ENCODE results near the gene SIPA1L3. TPM values are rescaled to one million over a fixed set of nuclear protein-coding genes. Genes with fewer than 3 reads are reported as not detected.
"Not testable (repeated sequence)": the region's sequence is repeated elsewhere in the genome, so short reads cannot be mapped to it uniquely, and the experiment has no call there.

The SIPA1L3 gene
- total RNA-seq, 6 donors from 2014 or later: 57.3 to 91.6 (median 69.4) TPM

GRCh38 chr19:38223617-38224013 lies 316.6 kb downstream of the SIPA1L3 start:
- Histone ChIP-seq H3K4me3 (peak overlapping the region in 3 of 4 donors; percentile 31 to 49 (median 44)), H3K4me1 (peaks cover 15 to 27% (median 16%) of the 10 kb centered on the region in 4 donors), H3K9me3 (no peaks in the 10 kb centered on the region), H3K27ac (no peak overlapping the region), H3K27me3 (peaks cover 5 to 49% (median 31%) of the 10 kb centered on the region in 4 donors), H3K36me3 (no peaks in the 10 kb centered on the region)
- no peak for DNase-seq
- no peak for ATAC-seq (ENCODE audit: low FRiP score in 2 of 2)
- no peak for TF ChIP-seq EP300 (IDR thresholded peaks at IDR 0.05)
- no peak for TF ChIP-seq POLR2AphosphoS5 (IDR thresholded peaks at IDR 0.05)
- no peak for TF ChIP-seq CTCF (IDR thresholded peaks at IDR 0.05)
- no peak for TF ChIP-seq POLR2A (IDR thresholded peaks at IDR 0.05)
- 14 to 27% methylated on average over 5 to 13 of the region's 13 CpGs for WGBS, 2 donors

GRCh38 chr19:38224014-38224862 lies 317.2 kb downstream of the SIPA1L3 start, which contains the start of gene DPF1:
TSS of gene DPF1 (minus strand) at chr19:38224222. CDS start at chr19:38224142, 80 bp downstream.
- ATAC-seq (ENCODE audit: low FRiP score in 2 of 2) (peak; percentile 12 to 64), DNase-seq (peak in 1 of 2 donors; percentile 91)
- WGBS, 2 donors: 5 to 7% methylated on average over 16 to 29 of the region's 61 CpGs
- H3K4me1 ChIP-seq: peaks cover 21 to 34% (median 22%) of the 10 kb centered on the region in 4 donors
- H3K9me3 ChIP-seq: no peaks in the 10 kb centered on the region
- peaks cover 5 to 55% (median 37%) of the 10 kb centered on the region in 4 donors for H3K27me3 ChIP-seq
- no peak within 1 kb of the TSS for H3K27ac ChIP-seq
- TF ChIP-seq POLR2A (IDR thresholded peaks at IDR 0.05): no peak
- no peak for TF ChIP-seq CTCF (IDR thresholded peaks at IDR 0.05)
- TF ChIP-seq EP300 (IDR thresholded peaks at IDR 0.05): no peak
- no peak for TF ChIP-seq POLR2AphosphoS5 (IDR thresholded peaks at IDR 0.05)
- H3K36me3 ChIP-seq: no peaks in the 10 kb centered on the region
- H3K4me3 ChIP-seq: peak within 1 kb of the TSS; percentile 2 to 49 (median 38)

GRCh38 chr19:38224863-38225218 lies 317.8 kb downstream of the SIPA1L3 start:
- ATAC-seq (ENCODE audit: low FRiP score in 2 of 2); H3K4me3 ChIP-seq; H3K27ac ChIP-seq; H3K9me3 ChIP-seq; H3K36me3 ChIP-seq; DNase-seq: not testable (repeated sequence)
- H3K27me3 ChIP-seq: peaks cover 5 to 60% (median 40%) of the 10 kb centered on the region in 4 donors
- WGBS, 2 donors: 82 to 87% methylated on average over 6 of the region's 6 CpGs
- H3K4me1 ChIP-seq: peaks cover 22 to 39% (median 24%) of the 10 kb centered on the region in 4 donors

GRCh38 chr19:38227287-38228004 lies 320.4 kb downstream of the SIPA1L3 start:
- ATAC-seq (ENCODE audit: low FRiP score in 2 of 2) (no peak), DNase-seq (no peak)
- no peak overlapping the region for H3K4me3 ChIP-seq
- peaks cover 5 to 55% (median 38%) of the 10 kb centered on the region in 4 donors for H3K27me3 ChIP-seq
- WGBS, 2 donors: 51 to 59% methylated on average over 9 to 11 of the region's 11 CpGs
- H3K36me3 ChIP-seq: no peaks in the 10 kb centered on the region
- H3K27ac ChIP-seq: no peak overlapping the region
- H3K4me1 ChIP-seq: peaks cover 22 to 36% (median 24%) of the 10 kb centered on the region in 4 donors
- no peak for TF ChIP-seq CTCF (IDR thresholded peaks at IDR 0.05)
- no peak for TF ChIP-seq POLR2AphosphoS5 (IDR thresholded peaks at IDR 0.05)
- TF ChIP-seq POLR2A (IDR thresholded peaks at IDR 0.05): no peak
- no peak for TF ChIP-seq EP300 (IDR thresholded peaks at IDR 0.05)
- H3K9me3 ChIP-seq: no peaks in the 10 kb centered on the region

GRCh38 chr19:38228005-38228377 lies 321.0 kb downstream of the SIPA1L3 start:
- H3K36me3 ChIP-seq: no peaks in the 10 kb centered on the region
- H3K9me3 ChIP-seq: no peaks in the 10 kb centered on the region
- no peak overlapping the region for H3K27ac ChIP-seq
- TF ChIP-seq POLR2AphosphoS5 (IDR thresholded peaks at IDR 0.05) (no peak), POLR2A (IDR thresholded peaks at IDR 0.05) (no peak), CTCF (IDR thresholded peaks at IDR 0.05) (no peak), EP300 (IDR thresholded peaks at IDR 0.05) (no peak)
- H3K4me1 ChIP-seq: peaks cover 22 to 34% (median 24%) of the 10 kb centered on the region in 4 donors
- 10 to 13% methylated on average over 15 of the region's 16 CpGs for WGBS, 2 donors
- no peak overlapping the region for H3K4me3 ChIP-seq
- DNase-seq (no peak), ATAC-seq (ENCODE audit: low FRiP score in 2 of 2) (no peak)
- peaks cover 5 to 52% (median 36%) of the 10 kb centered on the region in 4 donors for H3K27me3 ChIP-seq

Data from upper lobe of left lung (tissue), 6 donors.